IMR-90 (cell line): Measurements from ENCODE around the gene ZDHHC12. TPM values are rescaled to one million over a fixed set of nuclear protein-coding genes. Genes with fewer than 3 reads are reported as not detected.

Experiments used
- ATAC-seq: fragments of 200-7000 bp; cut with Tn5 transposase; 2 replicates; pipeline ENCODE4 v1.9.1; 2020; ENCODE audit warnings: low read depth, mild to moderate bottlenecking, moderate library complexity
- Bru-seq: library from RNA; stranded (reverse); fragments of 400-500 nt; gene quantifications from one replicate; lab custom pipeline; 2021; lab: Mats Ljungman, UMichigan
- BruChase-seq, 2 experiments: library from RNA; stranded (reverse); fragments of 400-500 nt; gene quantifications; one replicate each; lab custom pipeline; 2021; lab: Mats Ljungman, UMichigan
- BruUV-seq: library from RNA; stranded (reverse); fragments of 400-500 nt; replicated peaks from 2 replicates; lab custom pipeline; 2021; lab: Mats Ljungman, UMichigan
- CTCF ChIA-PET: fragments of 300-600 bp; formaldehyde crosslinking; extraction: SDS; loops from one replicate; lab custom pipeline; 2021; ENCODE audit warnings: antibody characterized with exemption; lab: Yijun Ruan, JAX
- POLR2A ChIA-PET: fragments of 300-600 bp; sonication (Branson Sonifier 250); formaldehyde crosslinking; loops from one replicate; lab custom pipeline; 2022; ENCODE audit warnings: antibody characterized with exemption; ENCODE audit not compliant: unreplicated experiment; lab: Charles Lee
- DNase-seq: peaks from one replicate; pipeline ENCODE4 v3.0.0; 2013
- H2AFZ ChIP-seq: replicated peaks from 2 replicates; pipeline ENCODE3; 2013; ENCODE audit warnings: low read length, mild to moderate bottlenecking; ENCODE audit not compliant: poor library complexity
- H2AK5ac ChIP-seq: 2 replicates; pipeline ENCODE4 v1.6.1; 2013; ENCODE audit warnings: low read depth, low read length, inconsistent platforms
- H2AK9ac ChIP-seq: replicated peaks from 2 replicates; pipeline ENCODE3; 2013; ENCODE audit warnings: mild to moderate bottlenecking, low read depth, low read length, moderate library complexity; ENCODE audit not compliant: poor library complexity
- H2BK120ac ChIP-seq: 2 replicates; pipeline ENCODE4 v1.6.1; 2013; ENCODE audit warnings: low read depth, low read length, inconsistent platforms
- H2BK15ac ChIP-seq: 3 replicates; pipeline ENCODE4 v1.6.1; 2013; ENCODE audit warnings: low read depth, low read length, inconsistent platforms
- H2BK20ac ChIP-seq: 2 replicates; pipeline ENCODE4 v1.6.1; 2013; ENCODE audit warnings: low read depth, mild to moderate bottlenecking, inconsistent platforms, low read length, moderate library complexity
- H2BK5ac ChIP-seq: 2 replicates; pipeline ENCODE4 v1.6.1; 2013; ENCODE audit warnings: mild to moderate bottlenecking, low read depth, low read length, inconsistent platforms; ENCODE audit not compliant: poor library complexity, severe bottlenecking
- H3K14ac ChIP-seq: replicated peaks from 2 replicates; pipeline ENCODE4 v1.6.1; 2013; ENCODE audit warnings: low read depth, low read length, inconsistent platforms
- H3K18ac ChIP-seq: 2 replicates; pipeline ENCODE4 v1.6.1; 2013; ENCODE audit warnings: low read depth, low read length, control low read depth
- H3K23ac ChIP-seq: 2 replicates; pipeline ENCODE4 v1.6.1; 2013; ENCODE audit warnings: low read depth, low read length, inconsistent platforms
- H3K27ac ChIP-seq: 2 replicates; pipeline ENCODE4 v1.5.1; 2013; ENCODE audit warnings: mild to moderate bottlenecking, control low read depth, low read length; ENCODE audit not compliant: insufficient read depth
- H3K27me3 ChIP-seq: 2 replicates; pipeline ENCODE4 v1.6.1; 2013; ENCODE audit warnings: low read length; ENCODE audit not compliant: control insufficient read depth, insufficient read depth
- H3K36me3 ChIP-seq: 2 replicates; pipeline ENCODE4 v1.6.1; 2013; ENCODE audit warnings: low read length, mixed read lengths; ENCODE audit not compliant: control insufficient read depth, insufficient read depth
- H3K4ac ChIP-seq: 2 replicates; pipeline ENCODE4 v1.6.1; 2013; ENCODE audit warnings: low read depth, low read length, inconsistent platforms
- H3K4me1 ChIP-seq: 2 replicates; pipeline ENCODE4 v1.6.1; 2013; ENCODE audit warnings: low read length, mixed read lengths; ENCODE audit not compliant: control insufficient read depth, insufficient read depth
- H3K4me2 ChIP-seq: 2 replicates; pipeline ENCODE4 v1.6.1; 2013; ENCODE audit warnings: low read depth, mild to moderate bottlenecking, control low read depth, low read length, moderate library complexity
- H3K4me3 ChIP-seq: 2 replicates; pipeline ENCODE4 v1.5.1; 2013; ENCODE audit warnings: low read depth, mild to moderate bottlenecking, control low read depth, low read length, moderate library complexity; ENCODE audit not compliant: insufficient read depth
- H3K56ac ChIP-seq: 2 replicates; pipeline ENCODE4 v1.6.1; 2013; ENCODE audit warnings: low read length, inconsistent platforms; ENCODE audit not compliant: insufficient read depth; ENCODE audit errors: extremely low read depth
- H3K79me1 ChIP-seq, 2 experiments: 2 replicates each; pipeline ENCODE4 v1.6.1; 2013; ENCODE audit warnings: low read length in 2 of 2, inconsistent platforms in 1 of 2, low read depth in 1 of 2
- H3K9ac ChIP-seq: 2 replicates; pipeline ENCODE4 v1.6.1; 2013; ENCODE audit warnings: low read depth, low read length, control low read depth
- H3K9me1 ChIP-seq: 2 replicates; pipeline ENCODE4 v1.6.1; 2013; ENCODE audit warnings: low read length, inconsistent platforms; ENCODE audit not compliant: insufficient read depth
- H3K9me3 ChIP-seq: 2 replicates; pipeline ENCODE4 v1.6.1; 2013; ENCODE audit warnings: low read length; ENCODE audit not compliant: control insufficient read depth, insufficient read depth
- H4K20me1 ChIP-seq: 2 replicates; pipeline ENCODE4 v1.6.1; 2013; ENCODE audit warnings: low read length, inconsistent platforms; ENCODE audit not compliant: insufficient read depth
- H4K5ac ChIP-seq: 2 replicates; pipeline ENCODE4 v1.6.1; 2013; ENCODE audit warnings: mild to moderate bottlenecking, low read depth, low read length, control low read depth
- H4K8ac ChIP-seq, 2 experiments: 2 replicates each; pipeline ENCODE4 v1.6.1; 2013; ENCODE audit warnings: low read depth in 2 of 2, low read length in 2 of 2, control low read depth in 1 of 2, inconsistent platforms in 1 of 2
- H4K91ac ChIP-seq: 2 replicates; pipeline ENCODE4 v1.6.1; 2013; ENCODE audit warnings: low read depth, low read length, inconsistent platforms; ENCODE audit not compliant: insufficient read depth
- BHLHE40 ChIP-seq: fragments of 150-350 bp; IDR thresholded peaks from 2 replicates; pipeline ENCODE4 v1.6.1; 2016; ENCODE audit warnings: mild to moderate bottlenecking, low read depth, low read length
- CEBPB ChIP-seq: IDR thresholded peaks from 2 replicates; pipeline ENCODE4 v1.6.1; 2012; ENCODE audit warnings: low read depth, low read length, improper control_type of control experiment
- CTCF ChIP-seq: conservative IDR thresholded peaks from 2 replicates; pipeline ENCODE4 v1.5.1; 2012; ENCODE audit warnings: mild to moderate bottlenecking, low read depth, low read length, improper control_type of control experiment
- ELK1 ChIP-seq: fragments of 150-350 bp; IDR thresholded peaks from 2 replicates; pipeline ENCODE4 v1.6.1; 2016; ENCODE audit warnings: low read depth, mild to moderate bottlenecking, low read length, moderate library complexity, borderline replicate concordance
- FOS ChIP-seq: fragments of 150-350 bp; IDR thresholded peaks from 2 replicates; pipeline ENCODE4 v1.6.1; 2016; ENCODE audit warnings: low read depth, low read length
- MAFK ChIP-seq: IDR thresholded peaks from 2 replicates; pipeline ENCODE4 v1.6.1; 2012; ENCODE audit warnings: low read depth, low read length, improper control_type of control experiment
- MAZ ChIP-seq: IDR thresholded peaks from 2 replicates; pipeline ENCODE4 v1.6.1; 2012; ENCODE audit warnings: low read depth, mild to moderate bottlenecking, low read length, improper control_type of control experiment, moderate library complexity, borderline replicate concordance
- MXI1 ChIP-seq: IDR thresholded peaks from 2 replicates; pipeline ENCODE4 v1.6.1; 2012; ENCODE audit warnings: low read depth, mild to moderate bottlenecking, low read length, moderate library complexity, borderline replicate concordance
- NFE2L2 ChIP-seq: fragments of 150-350 bp; IDR thresholded peaks from 2 replicates; pipeline ENCODE4 v1.6.1; 2016; ENCODE audit warnings: low read depth, mild to moderate bottlenecking, low read length
- POLR2A ChIP-seq: IDR thresholded peaks from 2 replicates; pipeline ENCODE4 v1.6.1; 2012; ENCODE audit warnings: mild to moderate bottlenecking, low read depth, low read length
- RAD21 ChIP-seq: IDR thresholded peaks from 2 replicates; pipeline ENCODE4 v1.6.1; 2012; ENCODE audit warnings: low read length, improper control_type of control experiment
- RCOR1 ChIP-seq: IDR thresholded peaks from 2 replicates; pipeline ENCODE4 v1.6.1; 2012; ENCODE audit warnings: mild to moderate bottlenecking, low read length, improper control_type of control experiment; ENCODE audit not compliant: insufficient replicate concordance
- WGBS, 2 experiments: methylation state at CpG; one replicate each; pipeline versions ENCODE4 v1.1.5 to v1.1.7; 2013; ENCODE audit warnings: missing lambda C conversion rate in 2 of 2; ENCODE audit not compliant: insufficient read length in 1 of 2; ENCODE audit errors: extremely low coverage in 2 of 2; 5-methylcytosine and 5-hydroxymethylcytosine counted together
- dilution Hi-C: fragments of 300-500 bp; cut with HindIII; formaldehyde crosslinking; loops from one replicate; pipeline ENCODE4 v1.14.3; 2018; ENCODE audit warnings: low sequenced_read_pairs; ENCODE audit not compliant: unreplicated experiment
- in situ Hi-C: fragments of 300-500 bp; cut with MboI; formaldehyde crosslinking; loops from 3 replicates; pipeline ENCODE4 v1.14.3; 2019; ENCODE audit warnings: low sequenced_read_pairs, inconsistent platforms, mixed read lengths
- intact Hi-C: fragments of 100-400 bp; cut with micrococcal nuclease; formaldehyde crosslinking; loops from 2 replicates; pipeline ENCODE4 v1.10.0; 2022
- long read RNA-seq: library from polyadenylated mRNA; unstranded; transcript quantifications from one replicate; pipeline ENCODE4 v2.0.0, GENCODE V29; 2021; ENCODE audit not compliant: unreplicated experiment
- polyA plus RNA-seq, 3 experiments: library from polyadenylated mRNA; depleted of rRNA; stranded (reverse); fragments of >200 nt; gene quantifications; 2 replicates each; pipeline ENCODE4 v1.2.3, GENCODE V29; 2012; ENCODE audit warnings: low replicate concordance in 1 of 3
- total RNA-seq: library from RNA; depleted of rRNA; stranded (reverse); fragments of >200 nt; gene quantifications from 2 replicates; pipeline ENCODE4 v1.2.3, GENCODE V29; 2012; rRNA removed

Gene ZDHHC12
- total RNA-seq (13.9 and 16.7 TPM in 2 replicates), polyA plus RNA-seq (2012; rRNA removed) (60.7 and 75.1 TPM in 2 replicates), Bru-seq, nascent RNA (percentile 31 among the genes with signal in this experiment), BruChase-seq, experiment 1, labeled RNA remaining after a 6-hour chase (percentile 42 among the genes with signal in this experiment), BruChase-seq, experiment 2, labeled RNA remaining after a 2-hour chase (percentile 42 among the genes with signal in this experiment)
- polyA plus RNA-seq (2012; cell fraction: cytosol; rRNA removed), result 76.2 and 119 TPM in 2 replicates
- polyA plus RNA-seq (2012; cell fraction: nucleus; rRNA removed; ENCODE audit: low replicate concordance), result 11.3 and 58.5 TPM in 2 replicates
- long read RNA-seq, transcript ZDHHC12-201 (5 exons, 1,129 nt), result major isoform, 13 of 22 reads
- long read RNA-seq, partial matches to known transcripts, result 3 of 22 reads
- long read RNA-seq, other reads (novel, unspliced or antisense), result 6 of 22 reads

- Histone ChIP-seq H3K4me1 (peaks cover 4% of the 10 kb centered on the region; the same call in 1 of the 2 replicates), H3K9me3 (no peaks in the 10 kb centered on the region), H3K27ac (no peak within 1 kb of the TSS; the same call in 1 of the 2 replicates), H3K23ac (peak within 1 kb of the TSS; percentile 54; the same call in 1 of the 2 replicates), H3K9ac (peak within 1 kb of the TSS; percentile 54), H3K79me1 (peaks cover 3 to 15% of the 10 kb centered on the region in 2 experiments), H3K4me3 (peak within 1 kb of the TSS; percentile 56), H3K4ac (peak within 1 kb of the TSS; percentile 79), H3K56ac (peak within 1 kb of the TSS; percentile 18; the same call in 1 of the 2 replicates), H3K14ac (peak within 1 kb of the TSS; percentile 75), H2AFZ (peak within 1 kb of the TSS; percentile 95), H3K9me1 (peaks cover 9% of the 10 kb centered on the region), H2AK9ac (peak within 1 kb of the TSS; percentile 96), H3K18ac (no peak within 1 kb of the TSS), H4K8ac (peak within 1 kb of the TSS; percentile 88 to 94), H2BK15ac (no peak within 1 kb of the TSS), H4K20me1 (no peaks in the 10 kb centered on the region; the same call in 1 of the 2 replicates), H2BK20ac (no peak within 1 kb of the TSS), H4K91ac (peak within 1 kb of the TSS; percentile 78), H2BK120ac (no peak within 1 kb of the TSS), H4K5ac (peak within 1 kb of the TSS; percentile 47), H3K36me3 (peaks cover 3% of the 10 kb centered on the region), H3K4me2 (peak within 1 kb of the TSS; percentile 96), H2BK5ac (no peak within 1 kb of the TSS), H3K27me3 (no peaks in the 10 kb centered on the region), H2AK5ac (peak within 1 kb of the TSS; percentile 70)
- in situ Hi-C loops (no loop called here), intact Hi-C loops (loop anchor here (1.0 kb wide), 1 partner anchor 89 kb away; no protein-coding TSS in a partner anchor), dilution Hi-C loops (no loop called here)
- ChIA-PET POLR2A (no interaction called here), CTCF (interaction anchor here (1.1 kb wide), 2 partner anchors 9 to 89 kb away, joined by 3 to 5 read pairs; no protein-coding TSS in a partner anchor)
- peak; percentile 99 for ATAC-seq
- 0% methylated on average over 24 of the region's 68 CpGs; no CpG with 5 or more reads in 1 of the 2 experiments for WGBS, 2 experiments
- no TSS peak for BruUV-seq
- DNase-seq, result peak; percentile 88
- no peak for TF ChIP-seq NFE2L2
- TF ChIP-seq ELK1, result no peak
- TF ChIP-seq BHLHE40, result no peak
- no peak for TF ChIP-seq MXI1
- TF ChIP-seq RCOR1, result peak; percentile 98
- no peak for TF ChIP-seq CTCF
- no peak for TF ChIP-seq RAD21
- peak; percentile 21; the same call in 1 of the 2 replicates for TF ChIP-seq POLR2A
- TF ChIP-seq MAFK, result no peak
- TF ChIP-seq MAZ, result peak; percentile 52; the same call in 1 of the 2 replicates
- TF ChIP-seq CEBPB, result no peak
- TF ChIP-seq FOS, result no peak
Measured at GRCh38 chr9:128723866-128724743, at the start of gene ZDHHC12. Gene ZDHHC12, minus strand, starts transcription at chr9:128724127. Its CDS starts 34 bp downstream, at chr9:128724093.
